GM12878 (cell line): ENCODE results near the gene KIF26A. TPM values are rescaled to one million over a fixed set of nuclear protein-coding genes. Genes with fewer than 3 reads are reported as not detected.

ENCODE experiments used
- ATAC-seq: fragments of 200-7000 bp; cut with Tn5 transposase; 3 replicates; pipeline ENCODE4 v1.9.1; 2020; ENCODE audit warnings: mild to moderate bottlenecking, moderate library complexity
- BruUV-seq: library from RNA; stranded (reverse); fragments of 400-500 nt; replicated peaks from 2 replicates; lab custom pipeline; 2021; lab: Mats Ljungman, UMichigan
- CTCF ChIA-PET: fragments of 300-600 bp; sonication (Branson Sonifier 250); formaldehyde crosslinking; extraction: SDS; loops from one replicate; lab custom pipeline; 2021; ENCODE audit warnings: inconsistent platforms; lab: Yijun Ruan, JAX
- POLR2A ChIA-PET: fragments of 350-600 bp; formaldehyde crosslinking; extraction: SDS; loops from one replicate; lab custom pipeline; 2021; ENCODE audit warnings: inconsistent platforms; lab: Charles Lee
- RAD21 ChIA-PET: fragments of 300-600 bp; sonication (Branson Sonifier 250); formaldehyde crosslinking; loops from one replicate; lab custom pipeline; 2023; ENCODE audit warnings: antibody characterized with exemption; ENCODE audit not compliant: unreplicated experiment; lab: Charles Lee
- SMC1A ChIA-PET: fragments of 300-600 bp; sonication (Branson Sonifier 250); formaldehyde crosslinking; loops from one replicate; lab custom pipeline; 2023; ENCODE audit not compliant: unreplicated experiment, uncharacterized antibody; lab: Charles Lee
- DNase-seq: peaks from one replicate; pipeline ENCODE4 v3.0.0-alpha.2; 2011; ENCODE audit warnings: low read depth, low spot score
- FAIRE-seq: peaks from 3 replicates; lab custom pipeline; 2011; peaks lifted over from hg19 to GRCh38; lab: Jason Lieb, UNC
- H2AFZ ChIP-seq: 2 replicates; pipeline ENCODE4 v1.6.0; 2011; ENCODE audit warnings: low read depth, low read length, control low read depth; ENCODE audit not compliant: control insufficient read depth
- H3K27ac ChIP-seq: 2 replicates; pipeline ENCODE4 v1.5.1; 2011; ENCODE audit warnings: control low read depth; ENCODE audit not compliant: control insufficient read depth, insufficient read depth
- H3K27me3 ChIP-seq, 2 experiments: replicated peaks in 1 of 2; 2 replicates each; pipeline versions ENCODE4 v1.6.0 to v1.6.1; 2011; ENCODE audit warnings: low read length in 1 of 2; ENCODE audit not compliant: control insufficient read depth in 2 of 2, insufficient read depth in 2 of 2
- H3K36me3 ChIP-seq, 2 experiments: 2 replicates each; pipeline ENCODE4 v1.5.1; 2011; ENCODE audit warnings: low read length in 1 of 2; ENCODE audit not compliant: control insufficient read depth in 2 of 2, insufficient read depth in 2 of 2
- H3K4me1 ChIP-seq: 2 replicates; pipeline ENCODE4 v1.6.1; 2011; ENCODE audit warnings: mild to moderate bottlenecking, low read length, moderate library complexity, mixed read lengths; ENCODE audit not compliant: control insufficient read depth, insufficient read depth
- H3K4me2 ChIP-seq: 2 replicates; pipeline ENCODE4 v1.6.0; 2011; ENCODE audit warnings: control low read depth; ENCODE audit not compliant: control insufficient read depth, insufficient read depth
- H3K4me3 ChIP-seq: fragments of 200-600 bp; sonication (generic); 2 replicates; pipeline ENCODE4 v1.5.1; 2016
- H3K79me2 ChIP-seq: 2 replicates; pipeline ENCODE4 v1.6.0; 2011; ENCODE audit warnings: low read length; ENCODE audit not compliant: control insufficient read depth, insufficient read depth
- H3K9ac ChIP-seq: 2 replicates; pipeline ENCODE4 v1.8.0; 2011; ENCODE audit warnings: low read length, control low read depth, mixed read lengths; ENCODE audit not compliant: control insufficient read depth, insufficient read depth
- H3K9me3 ChIP-seq: replicated peaks from 3 replicates; pipeline ENCODE4 v1.5.1; 2011; ENCODE audit warnings: mild to moderate bottlenecking, low read length; ENCODE audit not compliant: control insufficient read depth, insufficient read depth
- H4K20me1 ChIP-seq: 2 replicates; pipeline ENCODE4 v1.6.0; 2011; ENCODE audit not compliant: control insufficient read depth, insufficient read depth
- MXI1 ChIP-seq: fragments of 150-350 bp; IDR thresholded peaks from 2 replicates; pipeline ENCODE4 v1.6.1; 2011; ENCODE audit warnings: low read depth, mild to moderate bottlenecking, inconsistent platforms, low read length, improper control_type of control experiment
- SMAD5 ChIP-seq: IDR thresholded peaks from 2 replicates; pipeline ENCODE4 v1.6.1; 2016; ENCODE audit warnings: antibody characterized with exemption, low read depth
- SUPT20H ChIP-seq: IDR thresholded peaks from 2 replicates; pipeline ENCODE4 v1.6.1; 2011; ENCODE audit warnings: low read depth, mild to moderate bottlenecking, low read length, moderate library complexity, borderline replicate concordance; ENCODE audit not compliant: control insufficient read depth
- ZNF217 ChIP-seq: fragments of 450-650 bp; IDR thresholded peaks from 2 replicates; pipeline ENCODE4 v1.6.1; 2017; ENCODE audit warnings: antibody characterized with exemption, mild to moderate bottlenecking
- ZNF274 ChIP-seq: IDR thresholded peaks from one replicate; pipeline ENCODE4 v1.8.0; 2011; ENCODE audit not compliant: insufficient read length, insufficient read depth
- whole genome bisulfite sequencing: methylation state at CpG from one replicate; pipeline ENCODE4 v1.1.6; 2016; ENCODE audit warnings: low lambda C conversion rate; ENCODE audit not compliant: insufficient replicate concordance, insufficient coverage; ENCODE audit errors: missing lambda C conversion rate; 5-methylcytosine and 5-hydroxymethylcytosine counted together
- in situ Hi-C: fragments of 300-500 bp; cut with MboI; formaldehyde crosslinking; loops from 9 replicates; pipeline ENCODE4 v1.14.3; 2018; ENCODE audit warnings: mixed read lengths
- intact Hi-C: fragments of 100-400 bp; cut with micrococcal nuclease; formaldehyde crosslinking; loops from one replicate; pipeline ENCODE4 v1.14.2; 2022; ENCODE audit not compliant: unreplicated experiment
- polyA plus RNA-seq, 11 experiments: library from polyadenylated mRNA; depleted of rRNA in 4 of 11; unstranded in 6 of 11; stranded (reverse) in 5 of 11; fragments of >200 nt; fragmentation: Nextera tagmentation in 4 of 11; fragmentation: Illumina TruSeq in 1 of 11; extraction: Ambion mirVana in 4 of 11; extraction: Trizol in 1 of 11; gene quantifications; 1 replicate in 1 of 11; 2 replicates in 10 of 11; pipeline versions ENCODE4 v1.2.1 to v1.2.3, GENCODE V29; 2011 to 2016; ENCODE audit warnings: inconsistent platforms in 2 of 11, missing spikeins in 2 of 11, low read depth in 1 of 11
- total RNA-seq, 4 experiments: library from RNA; depleted of rRNA in 3 of 4; stranded (reverse); fragments of >200 nt in 3 of 4; fragmentation: Illumina TruSeq in 1 of 4; extraction: Trizol in 1 of 4; gene quantifications; 2 replicates each; pipeline versions ENCODE4 v1.2.1 to v1.2.3, GENCODE V29; 2013 to 2021
- TF ChIP-seq, protein P1 (sequence below): fragments of 450-650 bp; conservative IDR thresholded peaks from 2 replicates; pipeline ENCODE4 v1.6.1; 2017; ENCODE audit warnings: mild to moderate bottlenecking, moderate library complexity
- TF ChIP-seq, protein P2 (sequence below): IDR thresholded peaks from 2 replicates; pipeline ENCODE4 v1.6.1; 2012; ENCODE audit warnings: mild to moderate bottlenecking, low read depth, low read length
- TF ChIP-seq, protein P3 (sequence below): fragments of 450-650 bp; IDR thresholded peaks from 2 replicates; pipeline ENCODE4 v1.6.1; 2016; ENCODE audit warnings: mild to moderate bottlenecking, moderate library complexity, borderline replicate concordance
- TF ChIP-seq, protein P4 (sequence below): fragments of 450-650 bp; IDR thresholded peaks from 2 replicates; pipeline ENCODE4 v1.6.1; 2017; ENCODE audit warnings: borderline replicate concordance

KIF26A gene
- total and polyA plus RNA-seq, 10 of the 15 experiments (the other 5 are each of a cell fraction or from before 2014, with no cell fraction given): 0.05 TPM; not detected in 9

DNA sequence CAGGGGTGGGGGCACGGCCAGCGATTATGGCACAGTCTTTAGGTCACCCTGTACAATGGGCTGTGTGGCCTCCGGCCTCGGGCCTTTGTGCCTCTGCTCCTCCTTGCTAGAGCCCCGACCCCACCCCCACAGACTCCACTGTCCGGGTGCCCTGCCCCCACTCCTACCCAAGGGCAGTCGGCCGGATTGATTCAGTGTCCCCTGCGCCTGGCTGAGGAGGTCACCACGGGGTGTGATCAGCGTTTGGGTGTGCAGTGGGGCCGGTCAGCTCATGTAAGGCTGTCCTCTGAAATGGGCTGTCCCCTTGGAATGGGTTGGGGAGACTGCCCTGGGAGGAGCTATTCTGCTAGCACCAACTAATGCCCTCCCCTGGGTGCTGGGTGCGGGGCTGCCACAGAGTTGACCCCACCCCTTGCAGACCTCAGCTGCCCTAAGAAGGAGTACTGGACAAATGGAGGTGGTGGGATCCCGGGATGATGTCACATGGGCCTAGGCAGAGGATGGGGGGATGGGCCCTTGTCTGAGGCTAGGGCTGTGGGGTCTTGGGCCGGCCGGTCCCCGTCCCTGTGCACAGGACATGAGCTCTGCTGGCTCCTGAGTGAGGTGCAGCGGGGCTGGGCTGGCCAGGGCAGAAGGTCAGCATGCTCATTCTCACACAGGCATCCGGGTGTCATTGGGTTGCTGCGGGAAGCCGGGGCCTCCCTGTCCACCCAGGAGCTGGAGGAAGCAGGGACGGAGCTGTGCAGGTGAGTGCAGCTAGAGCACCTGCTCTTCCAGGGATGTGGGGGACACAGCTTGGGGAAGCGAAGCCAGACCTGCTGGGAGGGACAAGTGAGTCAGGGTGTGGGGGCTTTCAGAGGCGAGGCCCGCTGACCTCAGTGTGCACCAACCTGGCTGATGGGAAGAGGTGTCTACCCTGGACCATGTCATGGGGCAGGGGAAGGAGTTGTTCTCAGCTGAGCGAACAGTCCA is 29.5 kb upstream of the KIF26A start:
- Histone ChIP-seq H4K20me1 (no peaks in the 10 kb centered on the region), H3K36me3 (no peaks in the 10 kb centered on the region), H3K4me3 (no peak overlapping the region), H3K9ac (no peak overlapping the region), H3K27me3 (no peaks in the 10 kb centered on the region), H3K4me1 (no peaks in the 10 kb centered on the region), H3K79me2 (no peaks in the 10 kb centered on the region), H2AFZ (no peak overlapping the region), H3K4me2 (no peak overlapping the region), H3K9me3 (no peaks in the 10 kb centered on the region), H3K27ac (no peak overlapping the region)
- no peak for ATAC-seq
- BruUV-seq: no TSS peak
- ChIA-PET CTCF (no interaction called here), SMC1A (no interaction called here), RAD21 (interaction anchor here (0.5 kb wide), 1 partner anchor 31 kb away, joined by 3 read pairs; no protein-coding TSS in a partner anchor), POLR2A (no interaction called here)
- in situ Hi-C loops: no loop called here
- WGBS: 30% methylated on average over 26 of the region's 26 CpGs
- FAIRE-seq: no peak
- intact Hi-C loops: no loop called here
- no peak for DNase-seq
- TF ChIP-seq, protein P1, sequence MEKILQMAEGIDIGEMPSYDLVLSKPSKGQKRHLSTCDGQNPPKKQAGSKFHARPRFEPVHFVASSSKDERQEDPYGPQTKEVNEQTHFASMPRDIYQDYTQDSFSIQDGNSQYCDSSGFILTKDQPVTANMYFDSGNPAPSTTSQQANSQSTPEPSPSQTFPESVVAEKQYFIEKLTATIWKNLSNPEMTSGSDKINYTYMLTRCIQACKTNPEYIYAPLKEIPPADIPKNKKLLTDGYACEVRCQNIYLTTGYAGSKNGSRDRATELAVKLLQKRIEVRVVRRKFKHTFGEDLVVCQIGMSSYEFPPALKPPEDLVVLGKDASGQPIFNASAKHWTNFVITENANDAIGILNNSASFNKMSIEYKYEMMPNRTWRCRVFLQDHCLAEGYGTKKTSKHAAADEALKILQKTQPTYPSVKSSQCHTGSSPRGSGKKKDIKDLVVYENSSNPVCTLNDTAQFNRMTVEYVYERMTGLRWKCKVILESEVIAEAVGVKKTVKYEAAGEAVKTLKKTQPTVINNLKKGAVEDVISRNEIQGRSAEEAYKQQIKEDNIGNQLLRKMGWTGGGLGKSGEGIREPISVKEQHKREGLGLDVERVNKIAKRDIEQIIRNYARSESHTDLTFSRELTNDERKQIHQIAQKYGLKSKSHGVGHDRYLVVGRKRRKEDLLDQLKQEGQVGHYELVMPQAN: no peak
- TF ChIP-seq SUPT20H (no peak), MXI1 (no peak), SMAD5 (no peak), ZNF274 (no peak), ZNF217 (no peak)
- TF ChIP-seq, protein P2, sequence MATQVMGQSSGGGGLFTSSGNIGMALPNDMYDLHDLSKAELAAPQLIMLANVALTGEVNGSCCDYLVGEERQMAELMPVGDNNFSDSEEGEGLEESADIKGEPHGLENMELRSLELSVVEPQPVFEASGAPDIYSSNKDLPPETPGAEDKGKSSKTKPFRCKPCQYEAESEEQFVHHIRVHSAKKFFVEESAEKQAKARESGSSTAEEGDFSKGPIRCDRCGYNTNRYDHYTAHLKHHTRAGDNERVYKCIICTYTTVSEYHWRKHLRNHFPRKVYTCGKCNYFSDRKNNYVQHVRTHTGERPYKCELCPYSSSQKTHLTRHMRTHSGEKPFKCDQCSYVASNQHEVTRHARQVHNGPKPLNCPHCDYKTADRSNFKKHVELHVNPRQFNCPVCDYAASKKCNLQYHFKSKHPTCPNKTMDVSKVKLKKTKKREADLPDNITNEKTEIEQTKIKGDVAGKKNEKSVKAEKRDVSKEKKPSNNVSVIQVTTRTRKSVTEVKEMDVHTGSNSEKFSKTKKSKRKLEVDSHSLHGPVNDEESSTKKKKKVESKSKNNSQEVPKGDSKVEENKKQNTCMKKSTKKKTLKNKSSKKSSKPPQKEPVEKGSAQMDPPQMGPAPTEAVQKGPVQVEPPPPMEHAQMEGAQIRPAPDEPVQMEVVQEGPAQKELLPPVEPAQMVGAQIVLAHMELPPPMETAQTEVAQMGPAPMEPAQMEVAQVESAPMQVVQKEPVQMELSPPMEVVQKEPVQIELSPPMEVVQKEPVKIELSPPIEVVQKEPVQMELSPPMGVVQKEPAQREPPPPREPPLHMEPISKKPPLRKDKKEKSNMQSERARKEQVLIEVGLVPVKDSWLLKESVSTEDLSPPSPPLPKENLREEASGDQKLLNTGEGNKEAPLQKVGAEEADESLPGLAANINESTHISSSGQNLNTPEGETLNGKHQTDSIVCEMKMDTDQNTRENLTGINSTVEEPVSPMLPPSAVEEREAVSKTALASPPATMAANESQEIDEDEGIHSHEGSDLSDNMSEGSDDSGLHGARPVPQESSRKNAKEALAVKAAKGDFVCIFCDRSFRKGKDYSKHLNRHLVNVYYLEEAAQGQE: no peak
- TF ChIP-seq, protein P3, sequence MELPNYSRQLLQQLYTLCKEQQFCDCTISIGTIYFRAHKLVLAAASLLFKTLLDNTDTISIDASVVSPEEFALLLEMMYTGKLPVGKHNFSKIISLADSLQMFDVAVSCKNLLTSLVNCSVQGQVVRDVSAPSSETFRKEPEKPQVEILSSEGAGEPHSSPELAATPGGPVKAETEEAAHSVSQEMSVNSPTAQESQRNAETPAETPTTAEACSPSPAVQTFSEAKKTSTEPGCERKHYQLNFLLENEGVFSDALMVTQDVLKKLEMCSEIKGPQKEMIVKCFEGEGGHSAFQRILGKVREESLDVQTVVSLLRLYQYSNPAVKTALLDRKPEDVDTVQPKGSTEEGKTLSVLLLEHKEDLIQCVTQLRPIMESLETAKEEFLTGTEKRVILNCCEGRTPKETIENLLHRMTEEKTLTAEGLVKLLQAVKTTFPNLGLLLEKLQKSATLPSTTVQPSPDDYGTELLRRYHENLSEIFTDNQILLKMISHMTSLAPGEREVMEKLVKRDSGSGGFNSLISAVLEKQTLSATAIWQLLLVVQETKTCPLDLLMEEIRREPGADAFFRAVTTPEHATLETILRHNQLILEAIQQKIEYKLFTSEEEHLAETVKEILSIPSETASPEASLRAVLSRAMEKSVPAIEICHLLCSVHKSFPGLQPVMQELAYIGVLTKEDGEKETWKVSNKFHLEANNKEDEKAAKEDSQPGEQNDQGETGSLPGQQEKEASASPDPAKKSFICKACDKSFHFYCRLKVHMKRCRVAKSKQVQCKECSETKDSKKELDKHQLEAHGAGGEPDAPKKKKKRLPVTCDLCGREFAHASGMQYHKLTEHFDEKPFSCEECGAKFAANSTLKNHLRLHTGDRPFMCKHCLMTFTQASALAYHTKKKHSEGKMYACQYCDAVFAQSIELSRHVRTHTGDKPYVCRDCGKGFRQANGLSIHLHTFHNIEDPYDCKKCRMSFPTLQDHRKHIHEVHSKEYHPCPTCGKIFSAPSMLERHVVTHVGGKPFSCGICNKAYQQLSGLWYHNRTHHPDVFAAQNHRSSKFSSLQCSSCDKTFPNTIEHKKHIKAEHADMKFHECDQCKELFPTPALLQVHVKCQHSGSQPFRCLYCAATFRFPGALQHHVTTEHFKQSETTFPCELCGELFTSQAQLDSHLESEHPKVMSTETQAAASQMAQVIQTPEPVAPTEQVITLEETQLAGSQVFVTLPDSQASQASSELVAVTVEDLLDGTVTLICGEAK: no peak
- TF ChIP-seq, protein P4, sequence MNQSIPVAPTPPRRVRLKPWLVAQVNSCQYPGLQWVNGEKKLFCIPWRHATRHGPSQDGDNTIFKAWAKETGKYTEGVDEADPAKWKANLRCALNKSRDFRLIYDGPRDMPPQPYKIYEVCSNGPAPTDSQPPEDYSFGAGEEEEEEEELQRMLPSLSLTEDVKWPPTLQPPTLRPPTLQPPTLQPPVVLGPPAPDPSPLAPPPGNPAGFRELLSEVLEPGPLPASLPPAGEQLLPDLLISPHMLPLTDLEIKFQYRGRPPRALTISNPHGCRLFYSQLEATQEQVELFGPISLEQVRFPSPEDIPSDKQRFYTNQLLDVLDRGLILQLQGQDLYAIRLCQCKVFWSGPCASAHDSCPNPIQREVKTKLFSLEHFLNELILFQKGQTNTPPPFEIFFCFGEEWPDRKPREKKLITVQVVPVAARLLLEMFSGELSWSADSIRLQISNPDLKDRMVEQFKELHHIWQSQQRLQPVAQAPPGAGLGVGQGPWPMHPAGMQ: no peak
